ENCODE results near the gene TMEM260.

DNA sequence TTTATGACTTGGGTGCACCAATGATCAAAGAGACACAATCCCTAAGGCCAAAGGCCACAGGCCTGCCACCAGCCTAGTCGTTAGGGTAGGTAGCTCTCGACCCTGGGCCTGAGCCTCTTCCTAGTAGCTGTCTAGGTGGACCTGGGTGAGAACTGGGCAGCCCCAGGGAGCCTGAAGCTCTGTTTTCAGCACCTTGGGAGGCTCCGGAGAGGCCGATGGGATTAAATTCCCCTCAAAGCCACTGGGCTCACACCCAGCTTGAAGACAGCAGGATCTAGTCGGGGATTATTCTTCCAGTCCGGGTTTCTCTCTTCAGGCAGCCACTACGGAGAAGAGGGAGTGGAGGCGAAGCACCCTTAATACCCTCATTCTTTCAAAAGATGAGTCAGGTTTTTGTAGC is 79.8 kb downstream of the TMEM260 start:
- TF ChIP-seq CTCF (conservative IDR thresholded peaks at IDR 0.05; ENCODE audit: low read length): no peak
- TF ChIP-seq EZH2phosphoT487 (IDR thresholded peaks at IDR 0.05; ENCODE audit: borderline replicate concordance): no peak
